Activated CD4-positive, alpha-beta T cell treated with anti-CD3 and anti-CD28 coated beads, Interleukin-2, amount 50 U/mL, for 4 hours (primary cell): ENCODE measurements around the gene KPNA5.
"Not testable (repeated sequence)": the region's sequence is repeated elsewhere in the genome, so short reads cannot be mapped to it uniquely, and the experiment has no call there.

Experiments
- DNase-seq, 2 experiments: peaks; one replicate each; pipeline ENCODE4 v3.0.0-alpha.2; 2020

The KPNA5 gene

GRCh38 chr6:116705917-116706316 lies 24.9 kb downstream of the KPNA5 start:
- no peak for DNase-seq

DNA sequence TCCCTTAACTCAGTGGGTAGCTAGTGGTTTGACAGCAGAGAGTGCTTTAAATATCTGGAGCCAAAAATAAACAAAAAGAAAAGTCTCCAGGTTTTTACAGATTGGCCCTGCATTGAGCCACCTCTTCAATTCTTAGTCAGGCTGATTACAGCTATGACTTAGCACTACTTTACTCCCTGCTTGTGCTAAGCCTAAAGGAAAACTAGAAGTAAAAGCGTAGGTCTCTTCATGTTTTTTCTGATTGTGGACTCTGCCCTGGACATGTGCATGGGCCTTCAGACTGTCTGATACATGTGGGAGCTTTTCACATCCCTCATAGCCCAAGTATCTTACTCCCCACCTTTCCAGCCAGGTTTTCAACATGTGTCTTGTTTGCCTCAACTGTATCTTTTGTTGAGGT lies 33.3 kb downstream of the KPNA5 start:
- no peak for DNase-seq

DNA sequence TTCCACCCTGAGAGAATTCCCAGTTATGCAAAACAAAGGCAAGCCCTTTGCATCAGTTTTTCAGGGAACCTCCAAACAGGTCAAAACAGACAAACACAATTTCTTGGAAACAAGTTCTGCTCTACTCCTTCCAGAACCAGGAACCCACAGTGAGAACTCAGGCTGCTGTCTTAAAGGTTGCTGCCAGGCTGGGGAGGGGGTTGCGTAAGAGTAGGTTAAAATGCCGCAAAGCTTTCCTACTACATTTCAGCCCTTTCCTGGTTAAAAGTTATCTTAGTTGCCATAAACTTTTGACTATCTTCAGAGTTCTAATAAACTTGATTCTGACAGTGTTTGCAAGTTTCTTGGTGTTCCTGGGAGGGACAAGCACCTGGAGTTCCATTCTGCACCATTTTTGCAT lies 33.8 kb downstream of the KPNA5 start:
- no peak for DNase-seq

GRCh38 chr6:116726947-116727346 lies 45.9 kb downstream of the KPNA5 start:
- no peak for DNase-seq

DNA sequence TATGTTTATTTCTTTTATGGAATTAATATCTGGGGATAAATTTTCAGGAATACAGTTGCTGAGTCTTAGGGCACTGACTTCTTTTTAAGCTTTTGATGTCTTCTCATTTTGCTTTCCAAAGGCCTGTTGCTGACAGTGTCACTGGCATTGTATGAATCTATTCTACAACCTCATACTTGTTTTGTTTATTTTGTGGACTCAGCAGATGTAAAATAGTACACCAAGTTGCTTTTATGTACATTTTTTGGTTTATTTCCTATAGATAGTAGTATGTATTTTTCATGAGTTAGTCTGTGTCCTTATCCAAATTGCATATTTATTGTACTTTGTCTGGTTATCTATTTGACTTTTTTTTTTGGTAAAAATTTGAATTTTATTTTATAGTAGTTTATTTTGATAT lies 49.5 kb downstream of the KPNA5 start:
- DNase-seq, result no peak

GRCh38 chr6:116737004-116737403 lies 56.0 kb downstream of the KPNA5 start:
- DNase-seq, result no peak

GRCh38 chr6:116740486-116740885 lies 59.5 kb downstream of the KPNA5 start:
- not testable (repeated sequence) for DNase-seq

DNA sequence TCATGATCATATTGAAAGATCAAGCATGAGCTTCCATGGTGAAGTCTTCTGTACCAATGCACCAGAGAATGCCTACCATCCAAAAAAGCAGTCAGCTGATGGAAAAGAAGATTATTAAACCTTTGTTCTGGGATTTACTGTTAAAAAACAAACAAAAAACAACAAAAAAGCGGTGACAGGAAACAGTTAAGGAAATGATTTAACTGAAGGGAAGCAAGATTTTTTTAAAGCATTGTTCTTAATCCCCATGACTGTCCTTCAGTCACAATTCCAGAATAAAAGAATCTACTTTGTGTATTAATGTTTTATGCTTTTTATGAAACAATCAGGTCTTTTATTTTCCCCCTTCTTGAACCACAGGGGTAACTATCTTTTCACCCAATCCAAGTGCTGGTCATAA lies 60.6 kb downstream of the KPNA5 start:
- no peak for DNase-seq

DNA sequence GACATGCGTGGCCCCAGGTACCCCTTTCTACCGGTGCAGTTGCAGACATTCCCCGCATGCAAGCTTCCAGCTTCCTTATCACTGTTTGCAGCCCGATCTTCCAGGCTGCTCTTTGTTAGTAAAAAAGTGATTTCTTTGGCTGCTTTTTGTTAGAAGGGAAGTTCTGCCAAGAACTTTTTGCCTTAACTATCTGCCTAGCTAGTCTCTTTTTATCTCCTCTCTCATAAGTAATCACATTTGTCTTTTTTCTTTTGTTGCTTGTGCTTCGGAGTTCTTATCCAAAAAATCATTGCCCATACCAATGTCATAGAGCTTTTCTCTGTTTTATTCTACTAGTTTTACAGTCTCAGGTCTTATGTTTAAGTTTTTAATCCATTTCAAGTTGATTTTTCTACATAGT lies 64.2 kb downstream of the KPNA5 start:
- DNase-seq, result no peak

DNA sequence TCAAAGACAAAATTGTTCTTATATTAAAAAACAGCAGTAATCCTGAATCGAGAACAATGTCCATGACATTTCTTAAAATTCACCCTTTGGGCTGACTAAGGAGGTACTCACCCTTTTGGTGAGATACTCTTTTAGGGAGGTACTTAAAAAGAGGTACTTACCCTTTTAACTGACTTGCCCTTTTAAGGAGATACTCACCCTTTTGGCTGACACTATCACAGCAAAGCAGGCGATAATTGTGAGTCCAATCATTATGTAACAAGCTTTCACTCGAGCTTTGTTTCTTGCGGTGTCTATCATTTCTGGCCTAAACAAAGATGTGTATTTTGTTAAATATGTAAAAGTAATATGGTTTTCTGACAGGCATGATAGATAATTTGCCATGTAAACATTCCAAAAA lies 80.8 kb downstream of the KPNA5 start:
- no peak for DNase-seq

GRCh38 chr6:116762235-116762634 lies 81.2 kb downstream of the KPNA5 start:
- no peak for DNase-seq

DNA sequence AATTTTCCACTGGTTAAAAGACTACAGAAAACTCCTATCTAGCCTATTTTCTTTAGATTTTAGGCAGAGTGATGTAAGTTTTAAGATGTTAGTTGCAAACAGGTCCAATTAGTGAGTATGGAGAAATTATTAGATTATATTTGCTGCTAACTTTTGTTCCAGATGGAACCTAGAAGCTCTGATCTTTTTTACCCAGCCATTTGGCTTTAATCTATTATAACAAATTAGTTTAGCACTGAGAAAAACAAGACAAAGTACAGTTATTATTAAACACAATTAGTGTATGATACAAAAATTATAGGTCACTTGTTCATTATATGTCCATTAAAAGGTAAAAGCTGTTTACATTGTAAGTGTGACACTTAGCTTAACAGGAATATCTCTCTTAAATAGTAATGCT lies 82.0 kb downstream of the KPNA5 start:
- no peak for DNase-seq

- DNase-seq, result no peak
Observed at GRCh38 chr6:116763906-116764628, 83.1 kb downstream of the KPNA5 start.

DNA sequence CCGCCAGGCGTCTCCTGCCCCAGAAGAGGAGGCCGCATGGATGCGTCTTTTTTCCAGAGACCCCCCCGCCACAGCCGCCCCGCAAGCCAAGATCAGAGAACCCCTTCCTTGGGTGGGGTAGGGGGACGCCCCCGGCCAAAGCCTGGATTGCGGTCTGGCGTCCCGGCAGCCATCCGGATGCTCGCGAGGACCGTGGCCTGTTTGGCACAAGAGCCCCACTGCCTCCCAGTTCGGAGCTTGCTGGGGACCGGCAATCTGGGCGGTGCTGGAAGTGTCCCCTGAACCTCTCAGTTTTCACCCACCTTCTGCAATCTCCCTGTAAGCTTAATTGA lies 83.6 kb downstream of the KPNA5 start:
- DNase-seq, result no peak

DNA sequence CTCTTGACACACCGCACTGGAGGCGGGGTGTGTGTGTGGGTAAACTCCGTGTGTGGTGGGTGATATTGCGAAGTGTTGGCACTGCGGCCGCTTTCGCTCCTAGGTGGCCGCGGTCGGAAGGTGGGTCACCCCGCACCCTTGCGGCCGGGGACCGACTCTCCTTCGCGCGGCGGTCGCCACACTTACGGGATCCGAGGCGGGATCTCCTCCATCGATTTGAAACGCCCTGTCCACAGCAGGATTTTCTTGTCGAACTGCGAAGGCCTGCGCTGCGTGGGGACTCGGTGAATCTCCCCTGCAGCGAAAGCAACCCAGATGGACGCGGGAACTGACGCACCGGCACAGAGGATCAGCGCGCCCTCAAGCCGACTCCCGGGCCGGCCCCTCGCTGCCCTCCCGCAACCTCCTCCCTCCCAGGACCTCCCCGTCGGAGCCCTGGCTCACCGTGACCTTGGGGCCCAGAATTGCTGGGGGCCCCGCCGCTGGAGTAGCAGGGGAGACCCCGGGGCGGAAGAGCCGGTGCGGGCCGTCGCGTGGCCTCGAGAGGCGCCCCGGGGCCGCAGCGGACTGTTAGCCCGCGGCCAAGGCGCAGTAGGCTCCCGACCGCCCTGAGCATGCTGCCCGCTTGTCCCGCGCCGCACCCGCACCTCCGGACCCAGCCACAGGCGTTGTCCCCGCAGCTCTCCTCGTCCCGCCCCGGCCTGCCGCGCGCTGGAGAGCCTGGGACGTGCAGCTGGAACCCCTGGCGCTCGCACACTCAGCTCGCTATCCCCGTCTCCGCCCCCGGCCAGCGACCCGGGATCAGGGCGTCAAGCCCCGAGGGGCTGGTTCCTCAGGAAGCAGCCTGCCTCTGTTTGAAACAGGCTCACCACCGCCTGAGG lies 84.2 kb downstream of the KPNA5 start, which contains the start of gene FAM162B:
Gene FAM162B, minus strand, starts transcription at position 759 of the 881 bp plus-strand sequence. Its CDS starts 143 bp downstream, at position 616.
- no peak for DNase-seq

- no peak for DNase-seq
Observed at GRCh38 chr6:116766506-116767176, 85.6 kb downstream of the KPNA5 start.

- no peak for DNase-seq
Observed at GRCh38 chr6:116767715-116768114, 86.7 kb downstream of the KPNA5 start.

GRCh38 chr6:116772450-116772849 lies 91.4 kb downstream of the KPNA5 start:
- no peak for DNase-seq

- DNase-seq, result no peak
Observed at GRCh38 chr6:116773886-116774285, 92.9 kb downstream of the KPNA5 start.

DNA sequence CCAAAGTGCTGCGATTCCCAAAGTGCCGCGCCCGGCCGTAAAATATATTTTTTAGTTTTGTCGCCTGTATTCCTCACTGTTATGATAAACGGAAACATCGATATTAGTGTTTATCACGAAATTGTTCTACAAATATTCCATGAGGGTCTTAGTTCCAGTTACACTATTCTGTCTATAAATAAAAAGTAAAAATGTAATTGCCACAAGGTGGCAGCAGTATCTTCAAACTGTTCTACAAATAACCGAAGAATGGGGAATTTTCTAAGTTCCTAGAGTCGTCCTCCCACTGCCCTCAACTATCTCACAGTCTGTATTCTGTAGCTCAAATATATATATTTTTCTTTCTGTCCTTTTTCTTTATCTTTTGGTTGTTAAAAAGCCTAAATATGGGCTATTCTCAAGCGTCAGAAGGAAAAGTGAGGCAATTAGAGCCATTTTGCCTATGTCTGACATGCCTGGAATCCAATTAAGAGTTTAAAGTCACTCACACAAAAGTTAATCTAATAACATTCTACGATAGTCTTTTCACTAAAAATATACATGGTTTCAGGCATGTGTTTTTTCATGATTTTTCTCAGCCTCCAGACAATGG lies 98.7 kb downstream of the KPNA5 start:
- DNase-seq, result no peak

GRCh38 chr6:116783852-116784251 lies 102.8 kb downstream of the KPNA5 start:
- DNase-seq, result no peak
